ENCODE results near the gene GLB1L.
A peak's percentile ranks its signal among the peaks of the same experiment; 100 is the strongest.

GLB1L gene

DNA sequence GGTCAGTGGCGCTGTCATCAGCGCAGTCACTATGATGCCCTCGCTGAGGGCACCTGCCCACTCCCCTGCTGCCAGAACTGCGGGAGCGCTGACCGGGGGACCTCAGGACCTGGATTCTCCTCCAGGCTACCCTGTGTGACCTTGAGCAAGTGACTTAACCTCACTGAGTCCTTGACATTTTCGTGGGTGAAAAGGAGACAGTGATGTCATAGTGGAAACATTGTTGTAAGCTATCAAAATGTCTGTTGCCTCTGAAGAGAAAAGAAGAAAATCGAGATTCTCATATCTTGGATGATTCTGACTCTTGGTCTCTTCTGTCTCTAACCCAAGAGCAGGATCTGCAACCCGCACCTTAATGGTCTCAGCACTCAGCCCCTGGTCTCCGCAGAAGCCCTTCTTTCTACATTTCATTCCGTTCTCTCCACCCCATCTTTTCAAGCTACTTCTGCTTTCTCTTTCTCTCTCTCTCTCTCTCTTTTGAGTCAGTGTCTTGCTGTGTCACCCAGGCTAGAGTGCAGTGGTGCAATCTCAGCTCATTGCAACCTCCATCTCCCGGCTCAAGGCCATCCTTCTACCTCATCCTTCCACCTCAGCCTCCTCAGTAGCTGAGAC, 9.5 kb upstream of the GLB1L start:
- ATAC-seq (replicated peaks) = peak; percentile 40
- Mint-ChIP-seq H3K9me3 (no peaks in the 10 kb centered on the region), H3K27ac (peak overlapping the region; percentile 87 to 96), H3K27me3 (peaks cover 3 to 5% of the 10 kb centered on the region in 2 donors), H3K4me1 (ENCODE audit: low read depth in 2 of 2) (peaks cover 37 to 39% of the 10 kb centered on the region in 2 donors), H3K36me3 (ENCODE audit: insufficient read depth) (peaks cover 52% of the 10 kb centered on the region), H3K4me3 (peak overlapping the region; percentile 73 to 82)
- DNase-seq = peak in 2 of 3 experiments; percentile 38 to 60

DNA sequence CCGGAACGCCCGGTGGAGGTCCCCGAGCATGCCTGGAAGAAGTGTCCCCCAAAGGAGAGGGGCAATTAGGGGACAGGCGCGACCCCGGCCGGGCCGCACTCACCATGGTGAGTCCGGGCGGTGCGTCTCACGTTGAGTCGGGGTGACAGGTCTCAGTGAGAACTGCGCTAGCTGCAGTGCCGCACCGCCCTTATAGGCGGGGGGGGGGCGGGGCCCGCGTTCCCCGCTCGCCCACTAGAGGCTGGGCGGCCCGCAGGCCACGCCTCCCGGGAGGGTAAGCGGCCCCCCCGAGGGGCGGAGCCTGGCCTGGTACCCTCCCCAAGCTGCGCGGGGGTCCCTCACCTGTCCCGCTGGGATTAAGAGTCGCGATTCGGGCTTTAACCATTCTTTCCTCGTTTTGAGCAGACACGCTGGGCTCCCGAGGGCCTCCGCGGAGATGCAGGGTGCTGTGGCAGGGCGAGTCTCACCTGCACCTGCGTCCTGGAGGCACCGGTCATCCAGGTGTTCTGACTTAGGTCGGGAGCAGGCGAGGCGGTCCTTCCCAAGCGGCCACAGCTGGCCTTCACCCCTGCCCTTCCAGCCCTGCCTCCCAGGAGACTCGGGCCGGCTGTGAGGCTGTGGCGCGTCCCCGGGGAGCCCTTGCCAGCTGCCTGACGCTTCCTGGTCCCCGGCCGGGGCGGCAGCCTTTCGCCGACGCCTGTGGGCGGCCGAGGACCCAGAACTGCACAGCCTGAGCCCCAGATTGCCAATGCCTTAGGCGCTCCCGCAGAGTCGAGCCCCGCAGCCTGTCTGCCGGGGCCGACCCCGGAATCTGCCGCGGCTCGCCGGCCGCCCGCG, 8.7 kb upstream of the GLB1L start, which contains the start of gene TUBA4A:
TSS of gene TUBA4A (minus strand) at position 166 of the 837 bp plus-strand sequence. CDS start at position 106, 60 bp downstream.
- DNase-seq (peak; percentile 87 to 89 (median 89)), ATAC-seq (replicated peaks) (peak; percentile 71)
- Mint-ChIP-seq H3K36me3 (ENCODE audit: insufficient read depth) (peaks cover 59% of the 10 kb centered on the region), H3K27me3 (no peaks in the 10 kb centered on the region), H3K27ac (peak within 1 kb of the TSS; percentile 87 to 96), H3K4me1 (ENCODE audit: low read depth in 2 of 2) (peaks cover 44 to 46% of the 10 kb centered on the region in 2 donors), H3K4me3 (peak within 1 kb of the TSS; percentile 73 to 82), H3K9me3 (no peaks in the 10 kb centered on the region)

DNA sequence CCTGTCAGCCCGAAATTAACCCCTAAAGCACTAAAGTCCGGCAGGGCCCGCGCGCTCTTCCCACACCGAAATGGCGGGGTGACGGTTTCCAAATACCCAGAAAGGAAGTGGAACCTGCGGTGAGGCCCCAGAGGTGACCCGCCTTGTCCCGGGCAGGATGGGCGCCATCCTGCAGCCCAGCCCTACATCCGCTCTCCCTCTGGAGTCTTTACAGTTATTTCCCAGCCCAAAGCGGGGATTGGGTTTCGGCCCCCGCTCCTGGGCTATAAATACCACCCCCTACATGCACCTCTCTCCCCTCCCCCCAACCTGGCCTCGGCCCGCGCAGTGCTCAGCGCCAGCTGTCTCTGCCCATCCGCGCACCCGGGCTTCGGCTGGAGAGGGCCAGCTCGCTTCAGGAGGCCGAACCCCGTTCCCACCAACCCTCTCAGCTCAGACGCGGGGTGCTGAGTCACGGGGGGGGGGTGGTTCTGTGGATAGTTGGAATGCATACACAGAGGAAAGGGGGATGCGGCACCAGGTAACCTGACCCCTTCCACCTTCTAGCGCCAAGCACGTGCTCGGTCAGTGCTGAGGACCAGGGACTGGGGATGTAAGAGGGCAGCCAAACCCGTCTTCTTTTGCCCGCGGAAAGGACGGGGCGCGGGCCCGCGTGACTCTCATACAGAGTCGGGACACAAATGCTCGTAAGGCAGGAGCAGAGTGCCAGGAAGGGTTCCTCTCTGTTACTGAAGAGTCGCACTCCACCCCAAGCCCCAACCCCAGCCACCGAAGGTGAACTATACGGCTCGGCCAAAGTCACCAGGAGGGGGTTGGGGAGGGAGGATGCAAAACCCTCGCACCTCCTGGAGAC, 7.9 kb upstream of the GLB1L start, which contains the start of gene TUBA4B:
TSS of gene TUBA4B (plus strand) at position 344 of the 853 bp plus-strand sequence. CDS start at position 509, 165 bp downstream.
- Mint-ChIP-seq H3K9me3 (no peaks in the 10 kb centered on the region), H3K36me3 (ENCODE audit: insufficient read depth) (peaks cover 64% of the 10 kb centered on the region), H3K4me3 (peak within 1 kb of the TSS; percentile 73 to 82), H3K4me1 (ENCODE audit: low read depth in 2 of 2) (peaks cover 52 to 55% of the 10 kb centered on the region in 2 donors), H3K27me3 (no peaks in the 10 kb centered on the region), H3K27ac (peak within 1 kb of the TSS; percentile 87 to 96)
- peak; percentile 22 for ATAC-seq (replicated peaks)
- DNase-seq = peak in 2 of 3 experiments; percentile 32 to 38

DNA sequence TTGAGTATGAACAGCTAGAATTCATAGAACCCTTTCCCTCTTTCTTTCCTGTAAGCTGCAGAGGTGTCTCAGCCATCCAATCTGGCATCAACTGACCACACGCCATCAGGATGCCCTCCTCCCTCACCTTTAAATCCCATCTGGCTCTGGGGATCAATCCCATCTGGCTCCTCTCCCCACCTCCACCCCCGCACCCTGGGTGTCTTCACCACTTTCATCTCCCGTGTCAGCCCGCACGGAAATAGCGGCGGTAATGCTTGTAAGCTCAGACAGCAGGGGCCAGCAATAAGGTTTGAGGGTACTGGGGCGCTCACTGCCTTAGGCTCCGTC, 7.3 kb upstream of the GLB1L start:
- peaks cover 57 to 61% of the 10 kb centered on the region in 2 donors for H3K4me1 Mint-ChIP-seq (ENCODE audit: low read depth in 2 of 2)
- H3K27ac Mint-ChIP-seq = peak overlapping the region; percentile 87 to 96
- peak overlapping the region; percentile 73 to 82 for H3K4me3 Mint-ChIP-seq
- ATAC-seq (replicated peaks) = peak; percentile 0
- peaks cover 69% of the 10 kb centered on the region for H3K36me3 Mint-ChIP-seq (ENCODE audit: insufficient read depth)
- H3K9me3 Mint-ChIP-seq = no peaks in the 10 kb centered on the region
- no peaks in the 10 kb centered on the region for H3K27me3 Mint-ChIP-seq
- peak in 1 of 3 experiments; percentile 34 for DNase-seq

DNA sequence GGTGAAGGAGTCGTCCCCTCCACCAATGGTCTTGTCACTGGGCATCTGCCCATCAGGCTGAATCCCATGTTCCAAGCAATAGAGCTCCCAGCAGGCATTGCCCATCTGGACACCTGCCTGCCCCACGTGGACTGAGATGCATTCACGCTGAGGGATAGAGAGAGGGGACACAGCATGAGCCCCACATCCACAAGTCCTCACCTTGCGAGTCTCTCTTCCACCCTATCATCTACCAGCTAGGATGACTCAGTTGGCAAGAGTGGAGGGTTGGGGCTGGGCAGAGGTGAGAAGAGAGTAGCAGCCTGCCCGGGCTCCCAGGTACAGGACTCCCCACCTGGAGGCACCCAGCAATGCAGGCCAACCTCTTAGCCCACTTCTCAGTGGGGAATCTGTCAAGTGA, 6.8 kb upstream of the GLB1L start:
- H3K4me1 Mint-ChIP-seq (ENCODE audit: low read depth in 2 of 2) = peaks cover 62 to 65% of the 10 kb centered on the region in 2 donors
- peak overlapping the region; percentile 73 to 82 for H3K4me3 Mint-ChIP-seq
- no peaks in the 10 kb centered on the region for H3K27me3 Mint-ChIP-seq
- H3K36me3 Mint-ChIP-seq (ENCODE audit: insufficient read depth) = peaks cover 73% of the 10 kb centered on the region
- peak overlapping the region; percentile 87 to 96 for H3K27ac Mint-ChIP-seq
- peak in 1 of 3 experiments; percentile 24 for DNase-seq
- H3K9me3 Mint-ChIP-seq = no peaks in the 10 kb centered on the region
- no peak for ATAC-seq (replicated peaks)

DNA sequence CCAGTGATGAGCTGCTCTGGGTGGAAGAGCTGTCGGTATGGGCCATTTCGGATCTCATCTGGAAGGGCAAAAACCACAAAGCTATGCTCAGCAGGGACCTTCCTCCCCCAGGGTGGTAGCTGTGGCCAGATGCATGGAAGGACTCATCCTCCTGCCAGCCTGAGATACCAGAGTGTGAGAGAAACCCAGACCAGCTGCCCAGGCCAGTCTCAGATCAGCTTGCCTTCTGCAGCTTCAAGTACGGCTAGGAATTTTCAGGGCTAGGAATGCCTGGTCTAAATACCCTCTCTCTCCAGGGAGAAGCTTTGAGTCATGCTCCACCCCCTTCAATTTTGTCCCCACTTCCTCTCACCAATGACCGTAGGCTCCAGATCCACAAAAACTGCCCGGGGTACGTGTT, 6.4 kb upstream of the GLB1L start:
- Mint-ChIP-seq H3K27ac (peak overlapping the region; percentile 87 to 96), H3K4me3 (peak overlapping the region; percentile 73 to 82), H3K36me3 (ENCODE audit: insufficient read depth) (peaks cover 73% of the 10 kb centered on the region), H3K27me3 (no peaks in the 10 kb centered on the region), H3K4me1 (ENCODE audit: low read depth in 2 of 2) (peaks cover 66 to 69% of the 10 kb centered on the region in 2 donors), H3K9me3 (no peaks in the 10 kb centered on the region)
- DNase-seq = no peak
- no peak for ATAC-seq (replicated peaks)

DNA sequence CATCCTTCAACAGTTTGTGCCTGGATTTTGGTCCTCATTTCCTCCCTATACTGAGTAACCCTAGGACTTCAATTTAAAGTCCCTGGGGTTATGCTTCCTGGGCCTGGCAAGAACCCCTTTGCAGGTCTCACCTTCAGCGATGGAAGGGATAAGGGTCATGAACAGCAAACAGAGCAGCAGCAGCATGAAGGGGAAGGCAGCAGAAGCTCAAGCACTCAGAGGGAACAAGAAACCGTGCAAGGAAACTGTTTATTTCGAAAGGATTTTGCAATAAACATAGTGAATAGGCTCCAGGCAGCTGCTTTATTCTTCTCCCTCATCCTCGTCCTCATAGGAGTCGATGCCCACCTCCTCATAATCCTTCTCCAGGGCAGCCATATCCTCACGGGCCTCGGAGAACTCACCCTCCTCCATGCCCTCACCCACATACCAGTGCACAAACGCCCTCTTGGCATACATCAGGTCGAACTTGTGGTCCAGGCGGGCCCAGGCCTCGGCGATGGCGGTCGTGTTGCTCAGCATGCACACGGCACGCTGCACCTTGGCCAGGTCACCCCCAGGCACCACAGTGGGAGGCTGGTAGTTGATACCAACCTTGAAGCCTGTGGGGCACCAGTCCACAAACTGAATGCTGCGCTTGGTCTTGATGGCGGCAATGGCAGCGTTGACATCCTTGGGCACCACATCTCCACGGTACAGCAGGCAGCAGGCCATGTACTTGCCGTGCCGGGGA, 5.0 kb upstream of the GLB1L start:
- ATAC-seq (replicated peaks) (no peak), DNase-seq (no peak)
- H3K9me3 Mint-ChIP-seq = no peaks in the 10 kb centered on the region
- peak overlapping the region; percentile 87 to 96 for H3K27ac Mint-ChIP-seq
- no peaks in the 10 kb centered on the region for H3K27me3 Mint-ChIP-seq
- H3K4me3 Mint-ChIP-seq = peak overlapping the region; percentile 73 to 82
- peaks cover 71 to 79% of the 10 kb centered on the region in 2 donors for H3K4me1 Mint-ChIP-seq (ENCODE audit: low read depth in 2 of 2)
- peaks cover 82% of the 10 kb centered on the region for H3K36me3 Mint-ChIP-seq (ENCODE audit: insufficient read depth)

DNA sequence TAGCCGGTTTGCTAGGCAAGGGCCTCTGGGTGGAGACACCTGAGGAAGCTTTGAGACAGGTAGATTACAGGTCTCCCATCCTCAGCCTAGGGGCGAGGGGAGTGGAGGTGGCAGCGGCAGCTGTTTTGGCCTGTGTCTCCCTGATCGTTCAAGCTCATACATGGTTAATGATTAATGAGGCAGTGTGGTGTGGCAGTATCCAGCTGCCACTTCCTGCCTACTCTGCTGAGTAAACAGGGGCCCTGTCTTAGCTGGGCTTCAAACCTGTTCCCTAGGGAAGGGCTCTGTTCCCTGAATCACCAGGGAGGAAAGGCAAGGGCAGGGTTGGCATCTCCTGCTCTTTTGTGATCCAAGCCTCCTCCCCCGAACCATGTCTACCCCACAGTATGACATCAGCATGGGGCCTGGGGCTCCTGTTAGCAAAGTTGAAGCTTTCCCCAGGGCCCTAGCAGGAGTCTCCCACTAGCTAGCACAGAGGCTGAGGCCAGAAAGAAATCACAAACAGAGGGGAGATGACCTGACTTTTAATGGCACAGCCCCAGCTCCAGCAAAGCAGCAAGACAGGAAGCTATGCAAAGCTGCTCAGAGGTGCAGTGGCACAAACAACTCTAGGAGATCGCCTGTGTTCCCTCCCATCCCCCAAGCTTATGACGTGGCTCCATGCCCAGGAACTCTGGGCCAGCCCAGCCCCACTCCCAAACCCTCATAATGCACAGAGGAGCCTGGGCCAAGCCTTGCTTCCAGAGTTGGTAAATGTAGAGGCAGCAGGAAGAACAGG, 4.1 kb upstream of the GLB1L start:
- H3K9me3 Mint-ChIP-seq = no peaks in the 10 kb centered on the region
- DNase-seq (peak; percentile 37 to 51 (median 45)), ATAC-seq (replicated peaks) (peak; percentile 7)
- peak overlapping the region; percentile 87 to 89 for H3K27ac Mint-ChIP-seq
- H3K27me3 Mint-ChIP-seq = no peaks in the 10 kb centered on the region
- peak overlapping the region; percentile 73 to 82 for H3K4me3 Mint-ChIP-seq
- H3K4me1 Mint-ChIP-seq (ENCODE audit: low read depth in 2 of 2) = peaks cover 72 to 80% of the 10 kb centered on the region in 2 donors
- H3K36me3 Mint-ChIP-seq (ENCODE audit: insufficient read depth) = peaks cover 82% of the 10 kb centered on the region

DNA sequence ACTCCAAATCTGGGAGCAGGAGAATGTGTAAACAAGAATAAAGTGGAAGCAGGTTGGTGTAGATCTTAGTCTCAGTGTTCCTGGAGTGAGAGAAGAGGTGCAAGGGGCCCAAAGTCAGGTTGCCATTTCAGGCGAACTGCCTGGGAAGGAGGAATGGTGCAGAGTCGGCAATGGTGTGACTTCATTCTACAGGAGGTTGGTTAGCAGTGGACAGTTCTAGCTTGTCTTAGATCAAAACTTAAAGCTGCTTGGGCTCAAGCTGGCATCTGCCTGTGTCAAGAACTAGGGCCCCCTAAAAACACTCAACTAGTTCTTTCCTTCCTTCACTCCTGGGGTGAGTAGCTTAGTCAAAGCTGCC, 3.6 kb upstream of the GLB1L start:
- Mint-ChIP-seq H3K27ac (peak overlapping the region; percentile 87 to 89), H3K36me3 (ENCODE audit: insufficient read depth) (peaks cover 79% of the 10 kb centered on the region), H3K4me3 (peak overlapping the region; percentile 73 to 82), H3K27me3 (no peaks in the 10 kb centered on the region), H3K9me3 (no peaks in the 10 kb centered on the region), H3K4me1 (ENCODE audit: low read depth in 2 of 2) (peaks cover 72 to 80% of the 10 kb centered on the region in 2 donors)
- no peak for DNase-seq
- ATAC-seq (replicated peaks) = no peak

DNA sequence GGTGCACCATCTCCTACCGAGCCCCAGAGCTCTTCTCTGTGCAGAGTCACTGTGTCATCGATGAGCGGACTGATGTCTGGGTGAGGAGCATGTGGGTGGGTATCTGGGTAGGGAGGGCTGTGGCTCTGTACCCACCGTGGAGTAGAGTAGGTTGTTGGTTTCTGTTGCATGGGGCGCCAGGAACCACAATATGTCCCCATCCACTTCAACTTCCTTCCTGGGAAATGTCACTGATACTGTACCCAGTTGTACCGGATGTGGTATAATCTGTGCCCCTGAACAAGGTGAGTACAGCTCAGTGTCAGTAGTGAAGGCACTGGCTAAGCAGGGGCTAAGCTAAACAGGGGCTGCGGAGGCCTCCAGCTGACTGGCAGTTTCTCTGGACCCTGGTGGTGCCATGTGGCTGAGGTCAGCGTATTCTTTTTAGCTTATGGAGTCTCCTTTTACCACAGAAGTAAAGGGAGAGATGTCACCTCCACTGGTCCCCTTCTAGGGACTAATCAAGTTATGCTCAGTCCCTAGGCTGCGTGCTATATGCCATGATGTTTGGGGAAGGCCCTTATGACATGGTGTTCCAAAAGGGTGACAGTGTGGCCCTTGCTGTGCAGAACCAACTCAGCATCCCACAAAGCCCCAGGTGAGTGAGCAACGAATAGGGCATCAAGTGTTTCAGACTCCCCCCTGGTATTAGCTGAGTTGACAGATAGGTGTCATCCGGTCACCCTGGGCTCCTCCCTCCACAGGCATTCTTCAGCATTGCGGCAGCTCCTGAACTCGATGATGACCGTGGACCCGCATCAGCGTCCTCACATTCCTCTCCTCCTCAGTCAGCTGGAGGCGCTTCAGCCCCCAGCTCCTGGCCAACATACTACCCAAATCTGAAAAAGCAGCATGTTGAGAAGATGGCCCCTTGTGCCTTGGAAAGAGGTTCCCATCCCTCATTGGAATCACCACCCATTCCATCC, 2.7 kb upstream of the GLB1L start:
- Mint-ChIP-seq H3K36me3 (ENCODE audit: insufficient read depth) (peaks cover 70% of the 10 kb centered on the region), H3K4me1 (ENCODE audit: low read depth in 2 of 2) (peaks cover 71 to 81% of the 10 kb centered on the region in 2 donors), H3K27me3 (no peaks in the 10 kb centered on the region), H3K27ac (peak overlapping the region; percentile 87 to 91), H3K4me3 (peak overlapping the region; percentile 73 to 82), H3K9me3 (no peaks in the 10 kb centered on the region)
- DNase-seq = peak; percentile 60 to 65 (median 65)
- ATAC-seq (replicated peaks) = peak; percentile 75

DNA sequence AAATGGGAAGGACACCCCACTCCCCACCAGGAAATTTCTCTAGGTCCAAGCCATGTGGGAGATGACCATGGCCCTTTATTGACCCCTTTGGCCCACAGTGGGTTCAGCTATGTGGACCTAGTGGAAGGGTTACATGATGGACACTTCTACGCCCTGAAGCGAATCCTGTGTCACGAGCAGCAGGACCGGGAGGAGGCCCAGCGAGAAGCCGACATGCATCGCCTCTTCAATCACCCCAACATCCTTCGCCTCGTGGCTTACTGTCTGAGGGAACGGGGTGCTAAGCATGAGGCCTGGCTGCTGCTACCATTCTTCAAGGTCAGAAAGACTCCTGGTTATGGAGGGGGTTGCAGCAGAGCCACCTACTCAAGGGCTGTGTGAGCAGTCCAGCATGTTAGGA, 1.3 kb upstream of the GLB1L start:
- Mint-ChIP-seq H3K9me3 (no peaks in the 10 kb centered on the region), H3K4me3 (peak overlapping the region; percentile 73 to 82), H3K4me1 (ENCODE audit: low read depth in 2 of 2) (peaks cover 59 to 67% of the 10 kb centered on the region in 2 donors), H3K36me3 (ENCODE audit: insufficient read depth) (peaks cover 56% of the 10 kb centered on the region), H3K27ac (peak overlapping the region; percentile 87 to 91), H3K27me3 (no peaks in the 10 kb centered on the region)
- ATAC-seq (replicated peaks) = no peak
- DNase-seq = no peak
